DMS153 (cell line): ENCODE data around the gene CCL28.

Experiments
- DNase-seq: peaks from one replicate; lab custom pipeline; 2025; lab: John Stamatoyannopoulos, UW

CCL28 gene

GRCh38 chr5:43357878-43358281 is 54.3 kb downstream of the CCL28 start:
- DNase-seq: no peak

GRCh38 chr5:43357067-43357466 is 55.1 kb downstream of the CCL28 start:
- DNase-seq: no peak

GRCh38 chr5:43354774-43355173 is 57.4 kb downstream of the CCL28 start:
- DNase-seq: no peak

GRCh38 chr5:43353668-43354067 is 58.5 kb downstream of the CCL28 start:
- DNase-seq: no peak

GRCh38 chr5:43352915-43353314 is 59.3 kb downstream of the CCL28 start:
- DNase-seq: no peak

GRCh38 chr5:43352131-43352530 is 60.1 kb downstream of the CCL28 start:
- no peak for DNase-seq

GRCh38 chr5:43348861-43349363 is 63.3 kb downstream of the CCL28 start:
- no peak for DNase-seq

- no peak for DNase-seq
Observed at GRCh38 chr5:43348207-43348606, 64.0 kb downstream of the CCL28 start.

- DNase-seq: no peak
Observed at GRCh38 chr5:43338862-43339261, 73.3 kb downstream of the CCL28 start.

- no peak for DNase-seq
Observed at GRCh38 chr5:43336159-43336558, 76.0 kb downstream of the CCL28 start.

GRCh38 chr5:43335681-43336080 is 76.5 kb downstream of the CCL28 start:
- no peak for DNase-seq

- no peak for DNase-seq
Observed at GRCh38 chr5:43332401-43332800, 79.8 kb downstream of the CCL28 start.
